NCI-H1436 (cell line): Measurements from ENCODE around the gene PANK2.
"Not testable (repeated sequence)": the region's sequence is repeated elsewhere in the genome, so short reads cannot be mapped to it uniquely, and the experiment has no call there.

Experiments
- DNase-seq: peaks from one replicate; lab custom pipeline; 2025; lab: John Stamatoyannopoulos, UW

PANK2 gene

GRCh38 chr20:3927486-3928291 lies 38.5 kb downstream of the PANK2 start:
- DNase-seq, result no peak

DNA sequence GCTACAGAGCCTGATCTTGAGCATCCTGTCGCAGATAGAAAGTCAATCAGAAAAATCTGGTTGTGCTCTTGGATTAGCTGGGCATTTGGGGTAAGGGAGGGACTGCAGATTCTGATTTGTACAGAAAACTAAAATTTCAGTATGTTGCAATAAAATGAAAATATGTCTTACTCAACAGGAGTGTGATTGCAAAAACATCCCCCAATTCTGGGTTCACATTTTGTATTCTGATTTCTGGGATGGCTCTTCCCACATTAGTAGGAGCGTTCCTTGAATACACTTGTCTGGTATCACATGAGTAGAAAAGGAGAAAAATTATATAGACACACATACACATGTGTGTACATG lies 40.5 kb downstream of the PANK2 start:
- no peak for DNase-seq

- no peak for DNase-seq
These were observed 41.3 kb downstream of the PANK2 start for GRCh38 chr20:3930265-3931206.

GRCh38 chr20:3931664-3932063 lies 42.5 kb downstream of the PANK2 start:
- no peak for DNase-seq

- no peak for DNase-seq
These were observed 43.1 kb downstream of the PANK2 start for GRCh38 chr20:3932277-3932676.

- DNase-seq, result no peak
These were observed 43.5 kb downstream of the PANK2 start for GRCh38 chr20:3932681-3933080.

DNA sequence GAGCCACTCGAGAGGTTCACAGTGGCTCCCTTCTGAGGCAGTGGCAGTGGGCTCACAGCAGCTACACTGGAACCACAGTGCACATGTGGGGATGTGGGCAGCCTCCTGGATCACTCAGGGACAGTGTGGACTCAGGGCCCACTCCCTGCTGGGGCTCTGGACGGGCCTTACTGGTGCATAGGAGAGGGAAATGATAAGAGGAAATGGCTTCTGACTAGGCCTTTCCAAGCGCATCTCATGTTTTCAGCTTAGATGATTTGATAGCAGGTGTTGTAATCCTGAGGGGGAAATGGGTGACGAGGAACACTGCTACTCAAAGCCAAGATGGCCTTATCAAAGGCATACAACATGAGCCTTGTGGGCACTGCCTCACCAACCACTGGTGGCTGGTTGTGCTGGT lies 44.0 kb downstream of the PANK2 start:
- DNase-seq, result no peak

DNA sequence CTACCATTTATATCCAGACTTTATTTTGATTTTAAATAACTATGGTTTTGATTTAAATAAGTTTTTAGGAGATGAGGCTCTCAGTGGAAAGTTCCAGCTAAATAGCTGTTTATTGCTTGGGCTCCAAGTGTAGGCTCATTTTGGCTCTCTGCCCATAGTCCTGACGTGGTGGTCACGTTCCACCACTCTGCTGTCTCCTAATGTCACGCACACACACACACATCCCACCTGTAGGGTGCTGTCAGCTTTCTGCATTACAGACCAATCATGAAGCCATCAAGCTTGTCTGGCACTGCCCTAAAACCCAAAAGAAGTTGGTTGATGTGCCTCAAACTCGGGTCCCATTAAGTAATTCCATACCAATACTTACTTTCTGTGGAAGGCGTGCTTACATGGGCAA lies 45.4 kb downstream of the PANK2 start:
- DNase-seq, result no peak

DNA sequence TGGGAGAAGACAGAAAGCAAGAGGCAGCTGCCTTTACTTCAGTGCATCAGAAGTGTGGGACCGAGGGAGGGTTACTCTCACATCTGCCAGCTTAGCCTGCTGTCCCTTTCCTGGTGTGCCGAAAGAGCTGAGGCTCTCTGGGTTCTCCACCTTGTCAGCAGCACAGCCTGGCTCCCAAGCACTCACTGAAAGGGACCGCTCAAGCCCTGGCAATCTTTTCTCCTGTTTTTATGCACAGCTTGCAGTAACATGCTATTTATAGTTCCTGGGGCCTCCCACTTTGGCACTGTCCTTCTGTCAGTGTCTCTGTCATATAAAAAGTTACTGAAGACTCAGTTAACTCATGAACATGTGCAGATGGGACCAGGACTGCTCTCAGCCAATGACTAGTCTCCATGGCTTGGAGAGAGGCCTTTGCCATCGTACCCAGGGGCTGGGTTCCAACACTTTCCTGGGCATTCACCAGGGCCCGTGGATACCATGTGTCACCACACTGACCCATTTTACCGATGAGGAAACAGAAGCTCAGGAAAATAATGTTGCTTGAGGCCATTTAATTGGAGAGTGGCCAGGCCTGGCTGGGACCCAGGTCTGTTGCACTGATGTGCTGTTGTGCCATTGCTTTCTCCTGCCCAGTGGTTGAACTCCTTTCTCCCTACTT lies 46.2 kb downstream of the PANK2 start:
- DNase-seq, result no peak

DNA sequence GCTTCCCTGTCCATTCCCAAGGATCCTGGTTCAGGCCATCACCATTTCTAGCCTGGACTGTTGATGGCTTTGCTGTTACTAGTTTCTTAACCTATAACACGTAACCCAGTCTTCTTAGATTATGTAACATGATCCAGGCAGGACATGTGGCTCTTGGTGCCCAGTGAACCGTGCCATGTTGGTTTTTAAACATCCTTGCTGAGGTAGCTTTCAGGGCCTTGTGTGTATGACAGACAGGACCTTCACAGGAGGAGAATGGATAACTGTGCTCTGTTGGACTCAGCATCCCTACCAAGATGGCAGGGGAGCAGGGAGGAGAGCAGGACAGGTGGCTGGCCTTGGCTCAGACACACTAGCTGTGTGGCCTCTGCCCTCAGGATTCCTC lies 46.8 kb downstream of the PANK2 start:
- DNase-seq, result no peak

DNA sequence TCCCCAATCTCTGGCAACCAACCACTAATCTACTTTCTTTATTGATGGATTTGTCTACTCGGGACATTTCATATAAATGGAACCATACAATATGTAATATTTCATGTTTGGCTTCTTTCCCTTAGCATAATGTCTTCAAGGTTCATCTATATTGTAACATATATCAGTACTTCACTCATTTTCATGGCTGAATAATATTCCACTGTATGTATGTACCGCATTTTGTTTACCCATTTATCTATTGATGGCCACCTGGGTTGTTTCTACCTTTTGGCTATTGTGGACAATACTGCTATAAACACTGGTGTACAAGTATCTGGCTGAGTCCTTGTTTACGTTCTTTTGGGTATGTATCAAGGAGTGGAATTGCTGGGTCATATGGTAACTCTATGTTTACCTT lies 48.4 kb downstream of the PANK2 start:
- no peak for DNase-seq

- DNase-seq, result no peak
These were observed 51.7 kb downstream of the PANK2 start for GRCh38 chr20:3940905-3941304.

DNA sequence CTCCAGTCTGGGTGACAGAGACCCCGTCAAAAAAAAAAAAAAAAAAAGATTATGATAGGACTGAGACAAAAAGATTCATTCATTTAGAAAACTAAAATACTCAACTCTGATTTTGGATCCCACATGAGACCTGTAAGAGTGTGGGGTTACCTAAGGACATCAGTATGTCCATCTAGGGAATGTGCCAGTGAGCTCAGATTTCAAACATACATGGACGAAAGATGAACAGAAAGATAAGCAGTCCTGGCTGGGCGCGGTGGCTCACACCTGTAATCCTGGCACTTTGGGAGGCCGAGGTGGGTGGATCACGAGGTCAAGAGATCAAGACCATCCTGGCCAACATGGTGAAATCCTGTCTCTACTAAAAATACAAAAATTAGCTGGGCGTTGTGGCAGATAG lies 57.5 kb downstream of the PANK2 start:
- not testable (repeated sequence) for DNase-seq

DNA sequence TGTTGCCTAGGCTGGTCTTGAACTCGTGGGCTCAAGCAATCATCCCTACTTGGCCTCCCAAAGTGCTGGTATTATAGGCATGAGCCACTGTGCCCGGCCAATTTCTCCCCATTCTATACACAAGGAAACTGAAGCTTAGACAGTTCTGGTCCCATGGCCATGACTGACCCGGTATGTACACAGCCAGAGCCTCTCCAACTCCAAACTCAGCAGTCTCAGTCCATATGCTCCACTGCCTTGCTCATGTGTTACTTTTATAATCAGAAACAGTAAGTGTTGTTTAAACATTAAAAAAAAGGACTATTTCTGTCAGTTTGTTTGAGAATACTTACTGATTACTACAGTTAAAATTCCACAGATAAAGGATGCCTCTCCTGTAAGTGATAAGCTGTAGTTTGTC lies 75.5 kb downstream of the PANK2 start:
- no peak for DNase-seq

DNA sequence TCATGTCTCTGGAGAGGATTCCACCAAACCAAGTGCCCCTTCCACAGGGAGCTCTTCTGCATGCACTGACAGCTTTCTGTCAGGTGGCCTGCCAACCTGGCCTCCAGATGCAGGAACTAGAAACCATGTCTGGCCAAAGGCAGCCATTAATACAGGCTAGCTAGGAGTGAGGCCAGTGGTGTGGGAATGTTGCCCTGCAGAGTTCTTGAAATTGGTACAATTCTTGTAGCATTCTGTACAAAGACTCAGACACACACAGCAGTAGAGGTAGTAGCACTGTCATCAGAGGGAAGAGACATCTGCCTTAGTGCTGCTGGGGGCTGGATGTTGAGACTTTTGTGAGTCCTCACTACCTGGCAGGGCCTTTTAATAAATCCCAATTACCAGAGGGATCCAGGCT lies 77.4 kb downstream of the PANK2 start:
- no peak for DNase-seq

- no peak for DNase-seq
These were observed 80.8 kb downstream of the PANK2 start for GRCh38 chr20:3970016-3970415.

GRCh38 chr20:3971145-3971544 lies 82.0 kb downstream of the PANK2 start:
- DNase-seq, result no peak

DNA sequence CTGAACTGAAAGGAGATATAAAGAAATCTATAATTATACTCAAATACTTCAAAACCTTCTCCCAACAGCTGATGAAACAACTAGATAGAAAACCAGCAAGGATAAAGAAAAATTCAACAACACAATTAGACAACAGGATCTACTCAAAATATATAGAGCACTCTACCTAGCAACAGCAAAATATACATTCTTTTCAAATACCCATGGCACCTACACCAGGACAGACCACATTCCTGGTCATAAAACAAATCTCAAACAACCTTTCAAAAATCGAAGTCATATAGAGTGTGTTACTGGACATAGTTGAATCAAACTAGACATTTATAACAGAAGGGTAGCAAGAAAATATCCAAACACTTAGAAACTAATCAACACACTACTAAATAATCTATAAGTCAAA lies 83.0 kb downstream of the PANK2 start:
- no peak for DNase-seq

- not testable (repeated sequence) for DNase-seq
These were observed 83.4 kb downstream of the PANK2 start for GRCh38 chr20:3972631-3973030.

DNA sequence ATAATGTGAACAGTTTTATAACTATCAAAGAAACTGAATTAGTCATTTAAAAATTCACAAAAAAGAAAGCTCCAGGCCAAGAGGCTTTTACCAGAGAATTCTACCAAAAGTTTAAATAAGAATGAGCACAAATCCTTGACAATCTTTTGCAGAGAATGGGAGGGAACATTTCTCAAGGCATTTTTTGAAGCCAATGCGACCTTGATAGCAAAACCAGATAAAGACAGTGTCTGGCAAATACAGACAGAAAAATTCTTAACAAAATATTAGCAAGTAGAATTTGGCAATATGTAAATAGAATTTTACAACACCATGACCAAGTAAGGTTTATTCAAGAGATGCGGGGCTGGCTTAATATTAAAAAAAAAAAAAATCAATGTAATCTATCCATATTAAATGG lies 84.5 kb downstream of the PANK2 start:
- no peak for DNase-seq

- no peak for DNase-seq
These were observed 87.3 kb downstream of the PANK2 start for GRCh38 chr20:3976511-3976910.
